CD4-positive, alpha-beta T cell treated with Interleukin-4 for 4 hours (primary cell): ENCODE measurements around the gene GRIN2D.
A peak's percentile ranks its signal among the peaks of the same experiment; 100 is the strongest.
"Not testable (repeated sequence)": the region's sequence is repeated elsewhere in the genome, so short reads cannot be mapped to it uniquely, and the experiment has no call there.

Source experiments
- DNase-seq: peaks from one replicate; pipeline ENCODE4 v3.0.0-alpha.2; 2020

The GRIN2D gene

DNA sequence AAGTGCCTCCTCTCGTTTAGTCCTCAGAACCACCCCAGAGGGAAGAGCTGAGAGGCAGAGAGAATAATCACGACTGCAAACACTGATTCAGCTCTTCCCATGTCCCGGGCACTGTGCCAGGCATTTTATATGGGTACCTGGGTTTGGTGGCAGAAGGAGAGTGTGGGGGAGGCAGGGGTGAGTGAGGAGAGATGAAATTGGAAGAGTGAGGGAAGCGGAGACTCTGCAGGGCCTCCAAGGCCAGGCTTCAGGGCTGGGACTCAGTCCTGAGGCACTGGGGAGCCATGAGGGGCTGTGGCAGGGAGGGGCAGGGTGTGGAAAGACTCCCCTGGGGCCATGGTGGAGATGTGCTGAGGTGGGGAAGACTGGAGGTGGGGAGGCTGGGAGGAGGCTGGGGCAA lies 20.6 kb upstream of the GRIN2D start:
- DNase-seq: no peak

DNA sequence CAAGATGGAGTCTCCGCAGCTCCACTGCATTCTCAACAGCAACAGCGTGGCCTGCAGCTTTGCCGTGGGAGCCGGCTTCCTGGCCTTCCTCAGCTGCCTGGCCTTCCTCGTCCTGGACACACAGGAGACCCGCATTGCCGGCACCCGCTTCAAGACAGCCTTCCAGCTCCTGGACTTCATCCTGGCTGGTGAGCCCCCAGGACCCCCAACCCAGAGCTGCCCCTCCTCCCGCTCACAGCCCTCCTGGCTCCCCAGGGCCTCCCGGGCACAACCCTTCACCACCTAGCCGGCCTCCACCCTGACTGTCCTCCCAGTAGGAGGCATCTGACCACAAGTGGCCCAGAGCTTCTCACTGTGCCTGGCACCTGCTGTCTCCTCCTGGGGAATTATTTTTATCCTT lies 19.9 kb upstream of the GRIN2D start:
- no peak for DNase-seq

DNA sequence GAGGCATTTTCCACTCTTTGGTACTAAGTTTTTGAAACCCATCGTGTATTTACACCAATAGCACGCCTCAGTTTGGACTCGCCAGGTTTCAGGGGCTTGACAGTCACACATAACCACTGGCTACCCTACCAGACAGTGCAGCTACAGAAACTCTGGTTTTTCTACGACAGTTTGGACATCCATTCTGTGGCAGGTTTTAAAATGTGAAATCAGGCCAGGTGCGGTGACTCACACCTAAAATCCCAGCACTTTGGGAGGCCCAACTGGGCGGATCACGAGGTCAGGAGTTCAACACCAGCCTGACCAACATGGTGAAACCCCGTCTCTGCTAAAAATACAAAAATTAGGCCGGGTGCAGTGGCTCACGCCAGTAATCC lies 15.3 kb upstream of the GRIN2D start:
- no peak for DNase-seq

GRCh38 chr19:48379058-48379457 lies 14.4 kb upstream of the GRIN2D start:
- no peak for DNase-seq

- no peak for DNase-seq
These were observed 12.1 kb upstream of the GRIN2D start for GRCh38 chr19:48381178-48381950.

DNA sequence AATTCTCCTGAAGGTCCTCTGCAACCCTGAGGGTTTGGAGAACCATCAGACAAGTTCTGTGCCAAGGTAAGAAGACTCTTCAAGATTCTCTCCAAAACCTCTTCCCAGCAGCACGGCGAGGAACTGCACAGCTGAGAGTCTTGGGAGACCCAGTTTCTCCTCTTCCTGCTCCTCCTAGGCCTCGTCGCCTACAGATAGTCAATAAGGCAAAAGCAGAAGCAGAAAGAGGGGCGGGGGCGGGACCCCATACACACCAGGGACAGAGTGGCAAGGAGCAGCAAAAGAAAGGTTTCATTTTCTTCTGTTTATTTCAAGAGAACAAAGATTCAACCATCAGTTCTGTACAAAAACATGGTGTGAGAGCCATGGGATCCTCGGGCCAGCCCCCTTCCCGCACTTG lies 11.2 kb upstream of the GRIN2D start:
- DNase-seq: no peak

- no peak for DNase-seq
These were observed 7.9 kb upstream of the GRIN2D start for GRCh38 chr19:48385461-48386087.

DNA sequence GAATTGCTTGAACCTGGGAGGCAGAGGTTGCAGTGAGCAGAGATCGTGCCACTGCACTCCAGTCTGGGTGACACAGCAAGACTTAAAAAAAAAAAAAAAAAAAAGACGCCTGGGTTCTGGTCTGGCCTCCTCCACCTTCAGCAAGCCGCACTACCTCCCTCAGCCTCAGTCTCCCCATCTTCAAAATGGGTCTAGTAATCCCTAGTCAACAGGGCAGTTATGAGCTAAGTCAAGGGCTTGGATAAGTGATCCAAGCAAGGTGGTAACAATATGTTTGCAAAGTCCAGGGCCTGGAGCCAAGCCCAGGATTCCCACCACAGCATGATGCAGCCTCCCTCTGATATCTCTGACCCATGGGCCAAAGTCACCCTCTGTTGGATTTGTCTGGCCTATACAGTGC lies 6.5 kb upstream of the GRIN2D start:
- DNase-seq: no peak

GRCh38 chr19:48390188-48391099 lies 3.0 kb upstream of the GRIN2D start:
- DNase-seq: peak; percentile 45

DNA sequence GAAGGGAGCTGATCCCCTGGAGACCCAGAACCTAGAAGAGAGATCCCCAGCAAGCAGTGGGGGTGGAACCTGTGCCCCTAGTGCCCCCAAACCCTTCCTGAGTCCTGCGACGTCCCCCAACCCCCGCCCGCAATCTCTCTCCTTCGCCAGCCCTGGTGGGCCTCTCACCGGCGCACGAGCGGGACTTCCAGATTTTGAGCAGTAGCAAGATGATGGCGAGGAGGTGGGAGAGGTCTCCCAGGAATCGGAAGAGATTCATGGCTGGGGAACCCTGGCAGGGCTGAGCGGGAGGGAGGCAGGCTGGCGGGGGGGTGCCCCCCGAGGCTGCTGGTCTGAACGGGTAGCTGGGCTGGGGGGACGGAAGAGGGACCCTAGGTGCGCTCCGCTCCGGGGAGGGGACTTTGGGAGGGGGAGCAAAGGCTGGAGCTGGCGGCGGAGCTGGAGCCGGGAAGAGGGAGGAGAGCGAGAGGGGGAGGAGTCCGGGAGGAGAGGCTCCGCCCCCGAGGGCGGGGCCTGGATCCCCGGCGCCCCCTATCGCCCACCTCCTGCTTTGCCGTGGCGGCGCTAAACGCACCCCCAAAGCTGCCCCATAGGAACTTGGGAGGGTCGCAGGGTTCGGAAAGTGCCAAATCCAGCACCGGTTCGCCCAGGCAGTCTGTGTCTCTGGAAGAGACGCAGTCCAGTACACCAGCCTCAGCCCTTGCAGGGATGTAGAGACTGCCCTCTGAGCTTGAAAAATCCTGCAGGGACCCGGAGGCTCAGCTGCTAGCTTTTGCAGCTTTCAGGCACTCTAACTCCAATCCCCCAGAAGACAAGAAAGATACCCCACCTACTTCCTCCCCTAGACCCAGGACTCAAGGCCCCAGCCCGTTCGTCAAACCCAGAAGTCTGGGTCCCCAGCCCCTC lies 2.1 kb upstream of the GRIN2D start, which contains the start of gene KDELR1:
Gene KDELR1 (minus strand): TSS at position 452 of the 906 bp plus-strand sequence. CDS start 193 bp downstream, at position 259.
- peak; percentile 52 for DNase-seq

DNA sequence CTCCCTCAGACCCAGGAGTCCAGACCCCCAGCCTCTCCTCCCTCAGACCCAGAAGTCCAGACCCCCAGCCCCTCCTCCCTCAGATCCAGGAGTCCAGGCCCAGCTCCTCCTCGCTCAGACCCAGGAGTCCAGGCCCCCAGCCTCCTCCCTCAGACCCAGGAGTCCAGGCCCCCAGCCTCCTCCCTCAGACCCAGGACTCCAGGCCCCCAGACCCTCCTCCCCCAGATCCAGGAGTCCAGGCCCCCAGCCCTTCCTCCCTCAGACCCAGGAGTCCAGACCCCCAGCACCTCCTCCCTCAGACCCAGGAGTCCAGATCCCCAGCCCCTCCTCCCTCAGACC lies 1.5 kb upstream of the GRIN2D start:
- not testable (repeated sequence) for DNase-seq

DNA sequence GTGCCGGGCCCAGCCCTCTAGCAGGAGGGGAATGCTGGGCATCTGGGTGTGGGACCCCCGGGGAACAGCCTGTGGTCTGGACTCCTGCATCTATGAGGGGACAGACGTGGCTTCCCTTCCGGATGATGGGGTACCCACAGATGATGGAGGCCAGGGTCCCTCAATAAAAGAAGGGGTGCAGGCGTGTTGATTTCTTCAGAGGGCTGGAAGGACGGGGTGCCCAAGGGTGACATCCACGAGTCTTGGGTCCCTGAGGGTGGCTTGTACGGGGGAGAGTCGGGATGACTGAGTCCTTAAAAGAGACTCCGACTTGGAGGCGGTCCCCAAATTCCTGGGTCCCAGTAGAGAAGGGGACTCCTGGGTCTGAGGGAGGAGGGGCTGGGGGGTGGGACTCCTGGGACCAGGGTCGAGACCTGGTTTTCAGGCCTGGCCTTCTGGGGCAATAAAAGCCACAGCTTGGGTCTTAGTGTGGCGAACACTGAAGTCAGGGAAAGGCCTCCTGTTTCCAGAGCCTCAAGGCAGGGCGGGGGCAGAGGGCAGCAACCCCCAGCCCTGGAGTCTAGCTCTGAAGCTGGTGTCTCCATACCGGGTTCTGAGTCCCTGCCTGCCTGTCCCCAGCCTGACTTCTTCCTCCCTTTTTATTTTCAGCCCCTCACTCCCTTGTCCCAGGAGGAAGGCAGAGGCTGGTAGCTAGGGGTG lies 459 bp upstream of the GRIN2D start:
- DNase-seq: no peak

GRCh38 chr19:48394331-48395169 lies 1.1 kb downstream of the GRIN2D start:
- no peak for DNase-seq

GRCh38 chr19:48395170-48395455 lies 1.6 kb downstream of the GRIN2D start:
- no peak for DNase-seq

- DNase-seq: no peak
These were observed 2.0 kb downstream of the GRIN2D start for GRCh38 chr19:48395499-48395898.

DNA sequence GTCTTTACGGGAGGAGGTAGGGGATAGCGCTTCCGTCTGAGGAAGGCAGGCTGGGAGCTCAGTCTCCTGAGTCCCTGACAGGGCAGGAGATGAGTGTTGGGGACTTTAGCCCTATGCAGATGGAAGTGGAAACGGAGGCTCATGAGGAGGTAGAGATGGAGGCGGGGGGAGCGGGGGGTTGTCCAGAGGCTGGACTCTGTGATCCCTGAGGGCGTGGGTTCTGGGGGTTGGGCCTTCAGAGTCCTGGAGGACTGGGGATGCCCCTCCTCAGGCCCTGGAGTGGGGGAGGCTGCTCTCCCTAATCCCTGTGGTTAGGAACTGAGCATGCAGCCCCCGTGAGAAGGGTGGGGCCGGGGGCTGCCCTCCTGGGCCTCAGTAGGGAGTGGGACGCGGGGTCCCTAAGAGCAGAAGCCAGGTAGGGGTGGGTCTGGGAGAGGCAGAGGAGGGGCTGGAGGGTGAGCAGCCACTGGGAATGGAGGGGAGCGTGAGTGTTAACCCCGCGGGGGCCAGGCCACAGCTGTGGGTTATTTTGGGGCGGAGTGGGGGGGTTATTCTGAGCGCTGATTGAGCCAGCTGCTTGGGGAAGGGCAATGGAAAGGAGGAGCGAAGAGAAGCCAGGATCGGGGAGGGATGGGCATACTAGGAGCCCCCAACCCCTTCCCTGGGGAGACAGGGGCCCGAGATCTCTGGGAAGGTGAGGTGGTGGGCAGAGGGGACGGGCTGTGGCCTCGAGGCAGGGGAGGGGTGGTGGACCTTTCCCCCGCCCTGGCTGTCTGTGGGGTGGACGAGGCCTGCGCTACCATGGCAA lies 2.8 kb downstream of the GRIN2D start:
- DNase-seq: no peak

DNA sequence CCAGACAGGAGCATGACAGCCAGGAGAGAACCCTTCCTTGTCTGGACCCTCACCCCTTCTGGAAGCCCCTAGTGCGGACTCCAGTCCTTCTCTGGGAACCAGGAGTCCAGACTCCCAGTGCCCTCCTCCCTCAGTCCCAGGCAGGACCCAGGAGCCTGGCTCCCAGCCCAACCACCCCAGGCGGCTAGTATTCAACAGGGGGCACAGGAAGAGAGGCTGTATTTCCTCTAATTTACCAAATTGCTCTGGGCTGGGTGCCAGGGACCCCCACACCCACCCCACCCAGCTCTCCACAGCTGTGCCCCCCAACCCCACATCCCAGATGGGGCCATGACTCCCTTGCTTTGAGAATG lies 3.3 kb downstream of the GRIN2D start:
- DNase-seq: no peak

- DNase-seq: no peak
These were observed 4.0 kb downstream of the GRIN2D start for GRCh38 chr19:48397263-48398101.

GRCh38 chr19:48398102-48398374 lies 4.6 kb downstream of the GRIN2D start:
- no peak for DNase-seq
